PC-3 (cell line): ENCODE data around the gene PPP6R1. TPM values are rescaled to one million over a fixed set of nuclear protein-coding genes. Genes with fewer than 3 reads are reported as not detected.

Experiments
- ATAC-seq: fragments of 200-7000 bp; cut with Tn5 transposase; 2 replicates; pipeline ENCODE4 v1.9.1; 2020; ENCODE audit warnings: mild to moderate bottlenecking, moderate library complexity
- BruUV-seq: library from RNA; stranded (reverse); fragments of 400-500 nt; replicated peaks from 2 replicates; lab custom pipeline; 2021; lab: Mats Ljungman, UMichigan
- CTCF ChIA-PET: fragments of 300-600 bp; sonication (Branson Sonifier 250); formaldehyde crosslinking; loops from one replicate; lab custom pipeline; 2022; ENCODE audit warnings: antibody characterized with exemption; lab: Charles Lee
- POLR2A ChIA-PET: fragments of 300-600 bp; sonication (Branson Sonifier 250); formaldehyde crosslinking; loops from one replicate; lab custom pipeline; 2022; ENCODE audit warnings: antibody characterized with exemption; ENCODE audit not compliant: unreplicated experiment; lab: Charles Lee
- DNase-seq: peaks from one replicate; pipeline ENCODE4 v3.0.0-alpha.2; 2015
- H2AFZ ChIP-seq: fragments of 300-600 bp; sonication (generic); 2 replicates; pipeline ENCODE4 v1.6.0; 2016; ENCODE audit warnings: antibody characterized with exemption, low read length
- H3F3A ChIP-seq: fragments of 300-600 bp; sonication (generic); one replicate; pipeline ENCODE4 v1.6.0; 2017; ENCODE audit warnings: antibody characterized with exemption, low read length, control low read depth, mild to moderate bottlenecking; ENCODE audit not compliant: unreplicated experiment
- H3K27ac ChIP-seq: fragments of 300-600 bp; sonication (generic); 2 replicates; pipeline ENCODE4 v1.5.1; 2016; ENCODE audit warnings: mild to moderate bottlenecking, low read length
- H3K27me3 ChIP-seq: fragments of 300-600 bp; sonication (generic); 2 replicates; pipeline ENCODE4 v1.6.1; 2016; ENCODE audit warnings: low read length, mixed read lengths
- H3K36me3 ChIP-seq: fragments of 300-600 bp; sonication (generic); 2 replicates; pipeline ENCODE4 v1.6.1; 2016; ENCODE audit warnings: low read depth, mixed run types, low read length, mixed read lengths
- H3K4me1 ChIP-seq: fragments of 300-600 bp; sonication (generic); 2 replicates; pipeline ENCODE4 v1.5.1; 2016; ENCODE audit warnings: low read length; ENCODE audit not compliant: insufficient read depth
- H3K4me2 ChIP-seq: fragments of 300-600 bp; sonication (generic); 2 replicates; pipeline ENCODE4 v1.6.0; 2016; ENCODE audit warnings: low read length
- H3K4me3 ChIP-seq: fragments of 300-600 bp; sonication (generic); 2 replicates; pipeline ENCODE4 v1.5.1; 2016; ENCODE audit warnings: mild to moderate bottlenecking, low read length, mixed read lengths
- H3K79me2 ChIP-seq: fragments of 300-600 bp; sonication (generic); 2 replicates; pipeline ENCODE4 v1.6.1; 2017; ENCODE audit warnings: low read length, mixed read lengths
- H3K9ac ChIP-seq: fragments of 300-600 bp; sonication (generic); 2 replicates; pipeline ENCODE4 v1.6.0; 2016; ENCODE audit warnings: mild to moderate bottlenecking, low read length
- H3K9me2 ChIP-seq: fragments of 300-600 bp; sonication (generic); replicated peaks from 2 replicates; pipeline ENCODE4 v1.6.1; 2016; ENCODE audit warnings: mixed run types, low read length, mixed read lengths
- H3K9me3 ChIP-seq: fragments of 300-600 bp; sonication (generic); 2 replicates; pipeline ENCODE4 v1.6.1; 2016; ENCODE audit warnings: low read length, mixed read lengths
- H4K20me1 ChIP-seq: fragments of 300-600 bp; sonication (generic); 2 replicates; pipeline ENCODE4 v1.6.1; 2016; ENCODE audit warnings: low read length, mixed read lengths
- EZH2 ChIP-seq: fragments of 300-600 bp; sonication (generic); IDR thresholded peaks from one replicate; pipeline ENCODE4 v1.6.1; 2017; ENCODE audit warnings: antibody characterized with exemption, mild to moderate bottlenecking, low read length; ENCODE audit not compliant: unreplicated experiment
- EZH2phosphoT487 ChIP-seq: fragments of 300-600 bp; sonication (generic); IDR thresholded peaks from 2 replicates; pipeline ENCODE4 v1.6.1; 2018; ENCODE audit warnings: mild to moderate bottlenecking, antibody characterized with exemption, low read length, borderline replicate concordance
- intact Hi-C: fragments of 100-400 bp; cut with micrococcal nuclease; formaldehyde crosslinking; loops from 2 replicates; pipeline ENCODE4 v1.9.0; 2023
- total RNA-seq: library from RNA; depleted of rRNA; stranded (reverse); fragments of >200 nt; gene quantifications from 2 replicates; pipeline ENCODE4 v1.2.3, GENCODE V29; 2014
- TF ChIP-seq, protein P1 (sequence below): fragments of 300-600 bp; sonication (generic); conservative IDR thresholded peaks from 2 replicates; pipeline ENCODE4 v1.5.1; 2017; ENCODE audit warnings: antibody characterized with exemption, low read depth, mild to moderate bottlenecking, low read length

PPP6R1 gene
- total RNA-seq, 1 experiment from 2014 or later: 159 TPM

DNA sequence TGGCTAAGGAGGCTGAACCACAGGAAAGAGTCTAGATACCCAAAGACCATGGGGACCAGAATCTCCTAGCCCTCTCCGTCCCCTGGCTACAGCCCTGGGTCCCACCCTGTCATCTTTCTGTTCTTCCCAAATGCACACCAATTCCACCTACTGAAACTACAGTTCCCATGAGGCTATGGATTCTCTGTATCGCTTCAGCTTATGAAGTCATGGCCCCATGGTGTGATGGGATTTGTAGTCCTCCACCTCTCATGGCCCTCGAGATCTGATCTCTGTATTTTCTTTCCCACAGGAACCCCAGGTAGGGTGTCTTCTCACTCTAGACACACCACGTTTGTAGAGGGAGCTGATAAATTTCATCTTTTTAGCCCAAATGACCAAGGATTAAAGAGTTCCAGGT, 61.3 kb downstream of the PPP6R1 start:
- TF ChIP-seq EZH2phosphoT487 (no peak), EZH2 (no peak)
- TF ChIP-seq, protein P1, sequence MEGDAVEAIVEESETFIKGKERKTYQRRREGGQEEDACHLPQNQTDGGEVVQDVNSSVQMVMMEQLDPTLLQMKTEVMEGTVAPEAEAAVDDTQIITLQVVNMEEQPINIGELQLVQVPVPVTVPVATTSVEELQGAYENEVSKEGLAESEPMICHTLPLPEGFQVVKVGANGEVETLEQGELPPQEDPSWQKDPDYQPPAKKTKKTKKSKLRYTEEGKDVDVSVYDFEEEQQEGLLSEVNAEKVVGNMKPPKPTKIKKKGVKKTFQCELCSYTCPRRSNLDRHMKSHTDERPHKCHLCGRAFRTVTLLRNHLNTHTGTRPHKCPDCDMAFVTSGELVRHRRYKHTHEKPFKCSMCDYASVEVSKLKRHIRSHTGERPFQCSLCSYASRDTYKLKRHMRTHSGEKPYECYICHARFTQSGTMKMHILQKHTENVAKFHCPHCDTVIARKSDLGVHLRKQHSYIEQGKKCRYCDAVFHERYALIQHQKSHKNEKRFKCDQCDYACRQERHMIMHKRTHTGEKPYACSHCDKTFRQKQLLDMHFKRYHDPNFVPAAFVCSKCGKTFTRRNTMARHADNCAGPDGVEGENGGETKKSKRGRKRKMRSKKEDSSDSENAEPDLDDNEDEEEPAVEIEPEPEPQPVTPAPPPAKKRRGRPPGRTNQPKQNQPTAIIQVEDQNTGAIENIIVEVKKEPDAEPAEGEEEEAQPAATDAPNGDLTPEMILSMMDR: no peak
- Histone ChIP-seq H3K9me2 (no peaks in the 10 kb centered on the region), H3K36me3 (no peaks in the 10 kb centered on the region), H3K9me3 (no peaks in the 10 kb centered on the region), H3K9ac (no peak overlapping the region), H3K27ac (no peak overlapping the region), H3F3A (no peaks in the 10 kb centered on the region), H2AFZ (no peak overlapping the region), H3K4me1 (no peaks in the 10 kb centered on the region), H3K4me2 (no peak overlapping the region), H4K20me1 (no peaks in the 10 kb centered on the region), H3K79me2 (no peaks in the 10 kb centered on the region), H3K4me3 (no peak overlapping the region), H3K27me3 (no peaks in the 10 kb centered on the region)
- ChIA-PET POLR2A (interaction anchor here (0.6 kb wide), 1 partner anchor 216 kb away, joined by 6 read pairs; no protein-coding TSS in a partner anchor), CTCF (no interaction called here)
- ATAC-seq (peak; percentile 46; the same call in 1 of the 2 replicates), DNase-seq (peak; percentile 45)
- BruUV-seq: no TSS peak
- intact Hi-C loops: no loop called here

DNA sequence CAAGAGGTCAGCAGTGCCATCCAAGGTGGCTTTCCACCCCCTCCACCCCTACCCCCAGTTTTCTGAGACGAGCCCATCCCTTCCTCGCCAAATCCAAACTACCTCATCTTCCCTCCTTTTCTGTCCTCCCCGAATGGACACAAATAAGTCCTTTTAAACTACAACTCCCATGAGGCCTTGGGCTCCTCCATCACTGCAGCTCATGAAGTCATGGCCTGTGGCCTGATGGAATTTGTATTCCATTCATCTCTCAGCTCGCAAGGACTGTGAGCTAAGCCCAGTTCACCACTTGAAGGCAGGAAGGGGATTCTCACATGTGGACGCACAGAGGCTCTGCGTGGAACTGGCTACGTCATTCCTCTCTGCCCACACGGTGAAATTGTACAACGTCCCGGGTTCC, 62.0 kb downstream of the PPP6R1 start:
- DNase-seq: no peak
- POLR2A ChIA-PET: no interaction called here
- Histone ChIP-seq H4K20me1 (no peaks in the 10 kb centered on the region), H2AFZ (no peak overlapping the region), H3K36me3 (no peaks in the 10 kb centered on the region), H3K4me1 (no peaks in the 10 kb centered on the region), H3F3A (no peaks in the 10 kb centered on the region), H3K9ac (no peak overlapping the region), H3K27ac (no peak overlapping the region), H3K9me2 (no peaks in the 10 kb centered on the region), H3K4me2 (no peak overlapping the region), H3K9me3 (no peaks in the 10 kb centered on the region), H3K27me3 (no peaks in the 10 kb centered on the region), H3K4me3 (no peak overlapping the region), H3K79me2 (no peaks in the 10 kb centered on the region)
- ATAC-seq: no peak
- intact Hi-C loops: no loop called here
- TSS peak; percentile 10 for BruUV-seq
- TF ChIP-seq, protein P1: no peak
- TF ChIP-seq EZH2phosphoT487: no peak
- no peak for TF ChIP-seq EZH2
- CTCF ChIA-PET: no interaction called here

DNA sequence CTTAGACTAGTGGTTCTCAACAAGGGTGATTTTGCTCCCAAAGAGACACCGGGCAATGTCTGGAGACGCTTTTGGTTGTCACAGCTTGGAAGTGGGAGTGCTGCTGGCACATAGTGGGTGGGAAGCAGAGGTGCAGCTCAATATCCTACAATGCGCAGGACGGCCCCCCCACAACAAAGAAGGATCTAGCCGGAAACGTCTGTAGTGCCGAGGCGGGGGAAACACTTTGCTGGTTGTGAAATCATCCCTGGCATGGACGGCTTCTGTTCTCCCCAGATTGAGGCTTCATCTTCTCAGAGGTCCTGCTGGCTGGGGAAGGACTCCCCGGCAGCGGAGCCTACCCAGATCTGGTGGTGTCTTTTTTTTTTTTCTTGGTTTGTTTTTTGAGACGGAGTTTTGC, 65.3 kb downstream of the PPP6R1 start:
- no peak for TF ChIP-seq EZH2phosphoT487
- no peak for TF ChIP-seq EZH2
- TF ChIP-seq, protein P1: no peak
- intact Hi-C loops: no loop called here
- Histone ChIP-seq H3K4me3 (no peak overlapping the region), H3K9me3 (no peaks in the 10 kb centered on the region), H3K4me2 (no peak overlapping the region), H3K9ac (no peak overlapping the region), H3K36me3 (no peaks in the 10 kb centered on the region), H3K4me1 (peaks cover 11% of the 10 kb centered on the region), H3K27me3 (no peaks in the 10 kb centered on the region), H3K27ac (no peak overlapping the region), H3K9me2 (no peaks in the 10 kb centered on the region), H3K79me2 (no peaks in the 10 kb centered on the region), H2AFZ (no peak overlapping the region), H4K20me1 (no peaks in the 10 kb centered on the region), H3F3A (no peaks in the 10 kb centered on the region)
- no TSS peak for BruUV-seq
- DNase-seq (no peak), ATAC-seq (no peak)
- CTCF ChIA-PET: interaction anchor here (0.7 kb wide), 1 partner anchor 11 kb away, joined by 3 read pairs; no protein-coding TSS in a partner anchor
- POLR2A ChIA-PET: interaction anchor here (0.6 to 0.7 kb wide), 2 partner anchors 15 to 16 kb away, joined by 3 to 9 read pairs; partner anchors contain the start of gene PTPRH
